HFFc6 (cell line): ENCODE measurements around the gene HPGD. TPM values are rescaled to one million over a fixed set of nuclear protein-coding genes. Genes with fewer than 3 reads are reported as not detected.

Experiments used
- DNase-seq: peaks from one replicate; pipeline ENCODE4 v3.0.0-alpha.2; 2018
- H3K27ac Mint-ChIP-seq: 2 replicates; pipeline ENCODE4 v1.8.0; 2020; ENCODE audit warnings: mild to moderate bottlenecking, mixed read lengths
- H3K27me3 Mint-ChIP-seq: 2 replicates; pipeline ENCODE4 v1.8.0; 2021; ENCODE audit warnings: mild to moderate bottlenecking, moderate library complexity, mixed read lengths; ENCODE audit not compliant: insufficient read depth
- H3K36me3 Mint-ChIP-seq: 2 replicates; pipeline ENCODE4 v1.8.0; 2021; ENCODE audit warnings: low read depth, mixed read lengths
- H3K4me1 Mint-ChIP-seq: 2 replicates; pipeline ENCODE4 v1.8.0; 2020; ENCODE audit warnings: low read depth, mixed read lengths
- H3K4me3 Mint-ChIP-seq: 2 replicates; pipeline ENCODE4 v1.8.0; 2020; ENCODE audit warnings: mild to moderate bottlenecking, moderate library complexity, mixed read lengths
- H3K9me3 Mint-ChIP-seq: 2 replicates; pipeline ENCODE4 v1.8.0; 2020; ENCODE audit warnings: mild to moderate bottlenecking, mixed read lengths
- CTCF ChIP-seq: fragments of 200-600 bp; sonication (generic); IDR thresholded peaks from 2 replicates; pipeline ENCODE4 v1.5.0; 2021; ENCODE audit warnings: antibody characterized with exemption, mild to moderate bottlenecking
- total RNA-seq, 6 experiments: library from RNA; stranded (reverse); fragmentation: NEBNext Ultra II Directional; extraction: Animal tissue kit (Norgen Biotek cat#: 25700); gene quantifications; 2 replicates in 1 of 6; 3 replicates in 5 of 6; pipeline ENCODE4 v1.2.3, GENCODE V29; 2021

HPGD gene
- total RNA-seq, 6 experiments from 2014 or later, result not detected

DNA sequence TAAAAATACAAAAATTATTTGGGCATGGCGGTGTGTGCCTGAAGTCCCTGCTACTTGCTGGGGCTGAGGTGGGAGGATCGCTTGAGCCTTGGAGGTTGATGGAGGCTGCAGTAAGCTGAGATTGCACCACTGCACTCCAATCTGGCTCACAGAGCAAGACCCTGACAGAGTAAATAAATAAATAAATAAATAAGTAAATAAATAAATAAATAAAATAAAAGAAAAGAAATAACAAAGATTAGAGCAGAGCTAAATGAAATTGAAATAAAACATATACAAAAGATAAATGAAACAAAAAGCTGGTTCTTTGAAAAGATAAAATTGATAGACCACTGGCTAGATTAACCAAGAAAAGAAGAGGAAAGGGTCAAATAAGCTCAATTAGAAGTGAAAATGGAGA, 43.1 kb downstream of the HPGD start:
- Mint-ChIP-seq H3K9me3 (peaks cover 52% of the 10 kb centered on the region), H3K4me3 (no peak overlapping the region), H3K27ac (no peak overlapping the region), H3K36me3 (no peaks in the 10 kb centered on the region), H3K4me1 (no peaks in the 10 kb centered on the region), H3K27me3 (no peaks in the 10 kb centered on the region)
- DNase-seq, result no peak
- TF ChIP-seq CTCF, result no peak

DNA sequence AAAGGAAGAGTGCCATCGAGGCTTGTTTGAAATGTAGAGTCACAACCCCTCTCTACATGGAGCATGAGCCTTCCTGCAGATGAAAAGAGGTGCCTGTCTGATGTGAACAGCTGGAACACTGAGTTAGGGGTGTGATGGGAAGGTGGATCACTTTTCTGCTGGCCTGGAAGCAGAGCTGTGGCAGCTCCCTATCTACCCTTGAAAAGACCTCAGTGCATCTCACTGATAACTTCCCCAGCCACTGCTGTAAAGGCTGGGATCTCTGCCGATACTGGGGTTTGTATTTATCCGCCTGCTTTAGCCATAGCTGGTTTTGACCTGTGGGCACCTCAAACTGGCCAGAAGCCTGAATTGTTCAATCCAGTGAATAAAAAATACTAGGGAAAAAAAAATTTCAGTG, 46.8 kb downstream of the HPGD start:
- no peaks in the 10 kb centered on the region for H3K4me1 Mint-ChIP-seq
- H3K36me3 Mint-ChIP-seq, result no peaks in the 10 kb centered on the region; the same call in 1 of the 2 replicates
- H3K27me3 Mint-ChIP-seq, result no peaks in the 10 kb centered on the region
- H3K9me3 Mint-ChIP-seq, result peaks cover 49% of the 10 kb centered on the region
- no peak for DNase-seq
- H3K4me3 Mint-ChIP-seq, result no peak overlapping the region
- no peak for TF ChIP-seq CTCF
- H3K27ac Mint-ChIP-seq, result no peak overlapping the region

DNA sequence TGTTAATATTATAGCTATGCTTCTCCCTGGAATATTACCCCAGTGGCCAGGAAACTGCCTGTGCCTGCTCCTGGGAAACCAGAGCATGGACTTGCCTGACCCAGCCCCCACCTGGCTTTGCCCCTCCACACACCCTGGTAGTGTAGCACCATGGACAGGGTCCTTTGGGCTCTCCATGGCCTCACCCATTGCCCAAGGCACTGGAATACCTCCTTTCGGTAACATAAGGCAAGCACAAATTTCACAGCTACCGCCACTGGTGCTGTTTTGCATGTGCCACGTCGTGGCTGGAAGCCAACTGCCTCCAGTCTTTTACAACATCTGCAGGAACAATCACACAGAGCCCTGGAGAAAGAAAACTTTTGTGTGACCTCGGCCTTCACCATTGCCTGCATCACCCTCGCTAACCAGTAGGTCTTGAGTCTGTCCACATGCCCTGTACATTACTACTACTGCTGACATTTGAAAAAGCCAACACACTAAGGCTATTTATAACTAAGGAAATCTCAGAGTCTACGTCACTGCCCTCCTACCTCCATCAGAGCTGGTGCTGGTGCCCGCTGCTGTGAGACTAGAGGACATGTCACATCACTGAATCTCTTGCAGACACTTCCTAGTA, 47.7 kb downstream of the HPGD start:
- H3K9me3 Mint-ChIP-seq, result peaks cover 43% of the 10 kb centered on the region
- no peaks in the 10 kb centered on the region for H3K27me3 Mint-ChIP-seq
- no peak overlapping the region for H3K4me3 Mint-ChIP-seq
- no peak for TF ChIP-seq CTCF
- no peak overlapping the region for H3K27ac Mint-ChIP-seq
- no peak for DNase-seq
- no peaks in the 10 kb centered on the region; the same call in 1 of the 2 replicates for H3K36me3 Mint-ChIP-seq
- no peaks in the 10 kb centered on the region for H3K4me1 Mint-ChIP-seq

DNA sequence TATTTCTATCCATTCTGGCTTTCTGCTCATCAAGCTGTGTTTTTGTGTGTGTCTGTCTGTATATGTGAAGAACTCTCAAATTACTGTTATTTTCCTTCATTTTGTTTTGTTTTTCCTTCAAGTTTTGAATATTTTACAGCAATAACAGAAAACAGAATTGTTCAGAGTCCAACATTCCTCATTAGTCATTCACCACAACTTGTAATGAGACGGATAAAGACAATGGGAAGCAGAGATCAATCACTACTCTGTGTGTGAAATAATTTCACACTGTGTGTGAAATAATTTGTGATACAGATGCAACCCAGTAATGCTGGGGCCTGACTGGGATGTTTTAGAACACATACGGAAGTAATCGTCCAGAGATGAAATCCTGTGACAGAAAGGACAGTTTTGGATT, 55.2 kb downstream of the HPGD start:
- Mint-ChIP-seq H3K36me3 (no peaks in the 10 kb centered on the region; the same call in 1 of the 2 replicates), H3K4me1 (no peaks in the 10 kb centered on the region), H3K9me3 (peaks cover 26% of the 10 kb centered on the region), H3K4me3 (no peak overlapping the region), H3K27me3 (no peaks in the 10 kb centered on the region), H3K27ac (no peak overlapping the region)
- TF ChIP-seq CTCF, result no peak
- no peak for DNase-seq

GRCh38 chr4:174464949-174465348, 57.3 kb downstream of the HPGD start:
- H3K36me3 Mint-ChIP-seq, result no peaks in the 10 kb centered on the region
- no peak overlapping the region for H3K4me3 Mint-ChIP-seq
- H3K27ac Mint-ChIP-seq, result no peak overlapping the region
- no peak for DNase-seq
- peaks cover 21% of the 10 kb centered on the region for H3K9me3 Mint-ChIP-seq
- no peak for TF ChIP-seq CTCF
- no peaks in the 10 kb centered on the region for H3K27me3 Mint-ChIP-seq
- H3K4me1 Mint-ChIP-seq, result no peaks in the 10 kb centered on the region
